ENCODE results near the gene NPHP1. TPM values are rescaled to one million over a fixed set of nuclear protein-coding genes. Genes with fewer than 3 reads are reported as not detected.

NPHP1 gene
- 1.3 and 3.2 TPM in 2 replicates for total RNA-seq

GRCh38 chr2:110204408-110205385 lies at the start of gene NPHP1:
Gene NPHP1, minus strand, starts transcription at chr2:110205013. Its CDS starts 45 bp downstream, at chr2:110204968.

GRCh38 chr2:110211938-110212858 lies 7.4 kb upstream of the NPHP1 start, which contains the start of gene MTLN:
Gene MTLN, minus strand, starts transcription at chr2:110212547. Its CDS starts 22 bp downstream, at chr2:110212525.

GRCh38 chr2:110115291-110116032 lies 89.4 kb downstream of the NPHP1 start, which contains the start of gene MALL:
Gene MALL, minus strand, starts transcription at chr2:110115822. Its CDS starts 30 bp downstream, at chr2:110115792.

Other genes starting within 250 kb of the NPHP1 start
- 7.3 and 8.5 TPM in 2 replicates for gene MALL, start 89.2 kb downstream of the NPHP1 start, total RNA-seq
- 76.5 and 97.5 TPM in 2 replicates for gene MTLN, start 7.5 kb upstream of the NPHP1 start, total RNA-seq